IMR-90 (cell line): ENCODE data around the gene HBZ. TPM values are rescaled to one million over a fixed set of nuclear protein-coding genes. Genes with fewer than 3 reads are reported as not detected.
"Not testable (repeated sequence)": the region's sequence is repeated elsewhere in the genome, so short reads cannot be mapped to it uniquely, and the experiment has no call there.

Experiments
- ATAC-seq: fragments of 200-7000 bp; cut with Tn5 transposase; 2 replicates; pipeline ENCODE4 v1.9.1; 2020; ENCODE audit warnings: low read depth, mild to moderate bottlenecking, moderate library complexity
- BruUV-seq: library from RNA; stranded (reverse); fragments of 400-500 nt; replicated peaks from 2 replicates; lab custom pipeline; 2021; lab: Mats Ljungman, UMichigan
- CTCF ChIA-PET: fragments of 300-600 bp; formaldehyde crosslinking; extraction: SDS; loops from one replicate; lab custom pipeline; 2021; ENCODE audit warnings: antibody characterized with exemption; lab: Yijun Ruan, JAX
- POLR2A ChIA-PET: fragments of 300-600 bp; sonication (Branson Sonifier 250); formaldehyde crosslinking; loops from one replicate; lab custom pipeline; 2022; ENCODE audit warnings: antibody characterized with exemption; ENCODE audit not compliant: unreplicated experiment; lab: Charles Lee
- DNase-seq: peaks from one replicate; pipeline ENCODE4 v3.0.0; 2013
- H2AFZ ChIP-seq: replicated peaks from 2 replicates; pipeline ENCODE3; 2013; ENCODE audit warnings: low read length, mild to moderate bottlenecking; ENCODE audit not compliant: poor library complexity
- H2AK5ac ChIP-seq: 2 replicates; pipeline ENCODE4 v1.6.1; 2013; ENCODE audit warnings: low read depth, low read length, inconsistent platforms
- H2AK9ac ChIP-seq: replicated peaks from 2 replicates; pipeline ENCODE3; 2013; ENCODE audit warnings: mild to moderate bottlenecking, low read depth, low read length, moderate library complexity; ENCODE audit not compliant: poor library complexity
- H2BK120ac ChIP-seq: 2 replicates; pipeline ENCODE4 v1.6.1; 2013; ENCODE audit warnings: low read depth, low read length, inconsistent platforms
- H2BK15ac ChIP-seq: 3 replicates; pipeline ENCODE4 v1.6.1; 2013; ENCODE audit warnings: low read depth, low read length, inconsistent platforms
- H2BK20ac ChIP-seq: 2 replicates; pipeline ENCODE4 v1.6.1; 2013; ENCODE audit warnings: low read depth, mild to moderate bottlenecking, inconsistent platforms, low read length, moderate library complexity
- H2BK5ac ChIP-seq: 2 replicates; pipeline ENCODE4 v1.6.1; 2013; ENCODE audit warnings: mild to moderate bottlenecking, low read depth, low read length, inconsistent platforms; ENCODE audit not compliant: poor library complexity, severe bottlenecking
- H3K14ac ChIP-seq: replicated peaks from 2 replicates; pipeline ENCODE4 v1.6.1; 2013; ENCODE audit warnings: low read depth, low read length, inconsistent platforms
- H3K18ac ChIP-seq: 2 replicates; pipeline ENCODE4 v1.6.1; 2013; ENCODE audit warnings: low read depth, low read length, control low read depth
- H3K23ac ChIP-seq: 2 replicates; pipeline ENCODE4 v1.6.1; 2013; ENCODE audit warnings: low read depth, low read length, inconsistent platforms
- H3K27ac ChIP-seq: 2 replicates; pipeline ENCODE4 v1.5.1; 2013; ENCODE audit warnings: mild to moderate bottlenecking, control low read depth, low read length; ENCODE audit not compliant: insufficient read depth
- H3K27me3 ChIP-seq: 2 replicates; pipeline ENCODE4 v1.6.1; 2013; ENCODE audit warnings: low read length; ENCODE audit not compliant: control insufficient read depth, insufficient read depth
- H3K36me3 ChIP-seq: 2 replicates; pipeline ENCODE4 v1.6.1; 2013; ENCODE audit warnings: low read length, mixed read lengths; ENCODE audit not compliant: control insufficient read depth, insufficient read depth
- H3K4ac ChIP-seq: 2 replicates; pipeline ENCODE4 v1.6.1; 2013; ENCODE audit warnings: low read depth, low read length, inconsistent platforms
- H3K4me1 ChIP-seq: 2 replicates; pipeline ENCODE4 v1.6.1; 2013; ENCODE audit warnings: low read length, mixed read lengths; ENCODE audit not compliant: control insufficient read depth, insufficient read depth
- H3K4me2 ChIP-seq: 2 replicates; pipeline ENCODE4 v1.6.1; 2013; ENCODE audit warnings: low read depth, mild to moderate bottlenecking, control low read depth, low read length, moderate library complexity
- H3K4me3 ChIP-seq: 2 replicates; pipeline ENCODE4 v1.5.1; 2013; ENCODE audit warnings: low read depth, mild to moderate bottlenecking, control low read depth, low read length, moderate library complexity; ENCODE audit not compliant: insufficient read depth
- H3K56ac ChIP-seq: 2 replicates; pipeline ENCODE4 v1.6.1; 2013; ENCODE audit warnings: low read length, inconsistent platforms; ENCODE audit not compliant: insufficient read depth; ENCODE audit errors: extremely low read depth
- H3K79me1 ChIP-seq, 2 experiments: 2 replicates each; pipeline ENCODE4 v1.6.1; 2013; ENCODE audit warnings: low read length in 2 of 2, inconsistent platforms in 1 of 2, low read depth in 1 of 2
- H3K9ac ChIP-seq: 2 replicates; pipeline ENCODE4 v1.6.1; 2013; ENCODE audit warnings: low read depth, low read length, control low read depth
- H3K9me1 ChIP-seq: 2 replicates; pipeline ENCODE4 v1.6.1; 2013; ENCODE audit warnings: low read length, inconsistent platforms; ENCODE audit not compliant: insufficient read depth
- H3K9me3 ChIP-seq: 2 replicates; pipeline ENCODE4 v1.6.1; 2013; ENCODE audit warnings: low read length; ENCODE audit not compliant: control insufficient read depth, insufficient read depth
- H4K20me1 ChIP-seq: 2 replicates; pipeline ENCODE4 v1.6.1; 2013; ENCODE audit warnings: low read length, inconsistent platforms; ENCODE audit not compliant: insufficient read depth
- H4K5ac ChIP-seq: 2 replicates; pipeline ENCODE4 v1.6.1; 2013; ENCODE audit warnings: mild to moderate bottlenecking, low read depth, low read length, control low read depth
- H4K8ac ChIP-seq, 2 experiments: 2 replicates each; pipeline ENCODE4 v1.6.1; 2013; ENCODE audit warnings: low read depth in 2 of 2, low read length in 2 of 2, control low read depth in 1 of 2, inconsistent platforms in 1 of 2
- H4K91ac ChIP-seq: 2 replicates; pipeline ENCODE4 v1.6.1; 2013; ENCODE audit warnings: low read depth, low read length, inconsistent platforms; ENCODE audit not compliant: insufficient read depth
- CEBPB ChIP-seq: IDR thresholded peaks from 2 replicates; pipeline ENCODE4 v1.6.1; 2012; ENCODE audit warnings: low read depth, low read length, improper control_type of control experiment
- MXI1 ChIP-seq: IDR thresholded peaks from 2 replicates; pipeline ENCODE4 v1.6.1; 2012; ENCODE audit warnings: low read depth, mild to moderate bottlenecking, low read length, moderate library complexity, borderline replicate concordance
- WGBS, 2 experiments: methylation state at CpG; one replicate each; pipeline versions ENCODE4 v1.1.5 to v1.1.7; 2013; ENCODE audit warnings: missing lambda C conversion rate in 2 of 2; ENCODE audit not compliant: insufficient read length in 1 of 2; ENCODE audit errors: extremely low coverage in 2 of 2; 5-methylcytosine and 5-hydroxymethylcytosine counted together
- dilution Hi-C: fragments of 300-500 bp; cut with HindIII; formaldehyde crosslinking; loops from one replicate; pipeline ENCODE4 v1.14.3; 2018; ENCODE audit warnings: low sequenced_read_pairs; ENCODE audit not compliant: unreplicated experiment
- in situ Hi-C: fragments of 300-500 bp; cut with MboI; formaldehyde crosslinking; loops from 3 replicates; pipeline ENCODE4 v1.14.3; 2019; ENCODE audit warnings: low sequenced_read_pairs, inconsistent platforms, mixed read lengths
- intact Hi-C: fragments of 100-400 bp; cut with micrococcal nuclease; formaldehyde crosslinking; loops from 2 replicates; pipeline ENCODE4 v1.10.0; 2022
- polyA plus RNA-seq, 3 experiments: library from polyadenylated mRNA; depleted of rRNA; stranded (reverse); fragments of >200 nt; gene quantifications; 2 replicates each; pipeline ENCODE4 v1.2.3, GENCODE V29; 2012; ENCODE audit warnings: low replicate concordance in 1 of 3
- total RNA-seq: library from RNA; depleted of rRNA; stranded (reverse); fragments of >200 nt; gene quantifications from 2 replicates; pipeline ENCODE4 v1.2.3, GENCODE V29; 2012

HBZ gene
- total and polyA plus RNA-seq, 2 of the 4 experiments (the other 2 are of a cell fraction): not detected

- H4K91ac ChIP-seq, H3K9me1 ChIP-seq, H3K27ac ChIP-seq, H3K14ac ChIP-seq, H3K23ac ChIP-seq, H4K8ac ChIP-seq, in situ Hi-C loops, DNase-seq, H3K79me1 ChIP-seq, H3K4me2 ChIP-seq, H3K4ac ChIP-seq, H2AK9ac ChIP-seq, CTCF ChIA-PET, H3K18ac ChIP-seq, H3K4me1 ChIP-seq, H2BK15ac ChIP-seq, dilution Hi-C loops, H3K4me3 ChIP-seq, H3K36me3 ChIP-seq, H2BK120ac ChIP-seq, H2AK5ac ChIP-seq, H3K56ac ChIP-seq, H3K9me3 ChIP-seq, intact Hi-C loops, H2AFZ ChIP-seq, BruUV-seq, H4K20me1 ChIP-seq, POLR2A ChIA-PET, H3K9ac ChIP-seq, H2BK20ac ChIP-seq, H4K5ac ChIP-seq, H2BK5ac ChIP-seq: not testable (repeated sequence)
- ATAC-seq: peak; percentile 64
- peaks cover 59% of the 10 kb centered on the region for H3K27me3 ChIP-seq
- WGBS, 2 experiments: no CpG with 5 or more reads among the region's 5 CpGs
- TF ChIP-seq MXI1 (peak; percentile 54; the same call in 1 of the 2 replicates), CEBPB (peak; percentile 31; the same call in 1 of the 2 replicates)
Observed at GRCh38 chr16:170088-170507, 17.7 kb downstream of the HBZ start.
